Cortex of kidney (tissue), 1 donor: ENCODE measurements around the gene ZNF83.
"Not testable (repeated sequence)": the region's sequence is repeated elsewhere in the genome, so short reads cannot be mapped to it uniquely, and the experiment has no call there.

Source experiments
- DNase-seq: peaks from one replicate; lab custom pipeline; 2025; lab: John Stamatoyannopoulos, UW

The ZNF83 gene

DNA sequence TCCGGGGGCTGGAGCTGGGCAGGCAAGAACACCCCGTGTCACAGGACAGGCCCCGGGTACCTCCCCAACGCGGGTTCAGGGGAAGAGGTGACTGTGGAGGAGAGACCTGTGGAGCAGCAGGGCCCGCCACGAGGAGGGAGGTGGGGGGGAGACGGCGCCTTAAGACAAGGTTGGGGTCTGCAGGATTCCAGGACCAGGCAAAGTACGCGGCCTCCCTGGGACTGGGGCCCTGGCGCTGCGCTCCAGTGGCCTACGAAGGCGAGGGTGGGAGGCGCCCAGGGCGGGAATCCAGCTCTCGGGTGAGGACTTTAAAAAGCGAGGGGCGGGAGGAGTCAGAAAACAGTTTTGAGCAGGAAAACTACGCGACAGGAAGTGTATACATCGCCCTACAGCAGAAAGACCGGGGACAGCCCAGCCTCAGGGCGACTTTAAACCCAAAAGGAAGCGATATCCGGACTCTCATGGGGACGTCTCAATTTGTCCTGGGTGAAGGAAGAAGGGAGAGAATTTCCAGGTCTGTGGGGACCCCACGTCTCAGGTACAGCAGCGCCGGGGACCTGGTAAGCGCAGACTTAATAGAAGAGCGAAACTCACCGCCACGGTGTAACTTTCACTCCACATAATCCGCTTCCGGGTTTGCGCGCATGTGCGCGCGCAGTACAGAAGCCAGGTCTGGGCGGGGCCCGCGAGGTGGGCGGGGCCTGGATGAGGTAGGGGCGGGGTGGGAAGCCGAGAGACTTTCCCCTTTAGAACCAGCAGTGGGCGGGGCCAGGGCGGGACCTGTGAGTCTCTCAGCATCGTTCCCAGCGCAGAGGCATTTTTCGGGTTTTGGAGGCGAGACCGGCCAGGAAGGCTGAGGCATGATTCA, at the start of gene ZNF83:
ZNF83 (minus strand) TSS at position 638 of the 868 bp plus-strand sequence.
- DNase-seq = no peak

DNA sequence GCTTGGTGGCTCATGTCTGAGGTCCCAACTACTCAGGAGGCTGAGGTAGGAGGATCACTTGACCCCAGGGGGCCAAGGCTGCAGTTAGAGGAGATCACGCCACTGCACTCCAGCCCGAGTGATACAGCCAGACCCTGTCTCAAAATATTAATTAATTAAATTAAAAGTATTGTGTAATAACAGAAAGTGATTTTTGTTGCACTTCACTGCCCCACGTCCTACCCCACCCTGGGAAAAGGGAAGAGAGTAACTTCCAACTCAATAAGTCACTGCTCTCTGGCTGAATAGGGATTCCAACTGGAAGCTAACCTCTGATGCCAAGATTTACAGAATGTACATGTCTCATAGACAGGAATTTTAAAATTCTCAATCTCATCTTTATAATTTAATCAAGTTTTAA, 49.5 kb upstream of the ZNF83 start:
- DNase-seq = no peak

DNA sequence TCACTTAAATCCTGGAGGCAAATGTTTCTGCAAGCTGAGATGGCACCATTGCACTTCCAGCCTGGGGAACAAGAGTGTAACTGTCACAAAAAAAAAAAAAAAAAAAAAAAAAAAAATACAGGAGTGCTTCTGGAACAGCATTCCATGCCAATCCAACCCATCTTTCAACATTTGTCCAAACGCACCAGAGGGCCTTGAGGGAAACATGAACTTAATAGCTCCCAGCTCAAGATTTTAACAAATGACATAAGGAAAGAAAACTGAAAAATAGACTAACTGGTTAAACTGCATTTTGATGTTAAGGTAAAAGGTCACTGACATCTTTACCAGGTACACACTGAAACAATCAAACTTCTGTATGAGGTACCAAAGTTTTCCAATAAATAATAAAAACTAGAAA, 47.7 kb upstream of the ZNF83 start:
- DNase-seq = no peak

- not testable (repeated sequence) for DNase-seq
These were observed 43.1 kb upstream of the ZNF83 start for GRCh38 chr19:52681216-52681615.

GRCh38 chr19:52679598-52679997, 41.4 kb upstream of the ZNF83 start:
- no peak for DNase-seq

DNA sequence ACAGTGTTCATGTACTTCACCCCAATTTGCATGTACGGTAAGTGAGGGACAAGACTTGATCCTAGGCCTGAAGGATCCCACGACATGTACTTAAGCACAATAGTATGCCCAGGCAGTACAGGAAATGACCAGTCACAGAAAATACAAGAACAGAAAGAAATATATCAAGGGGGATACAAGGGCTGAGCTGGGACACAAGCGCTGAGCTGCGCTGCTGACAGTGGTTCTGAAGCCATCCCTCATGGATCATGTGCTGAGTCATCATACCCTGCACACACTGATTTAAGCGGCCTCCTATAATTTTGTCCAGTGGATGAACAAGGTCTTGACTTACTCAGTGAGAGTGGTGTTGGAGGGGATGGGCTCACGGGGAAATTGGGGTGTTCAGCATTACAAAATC, 37.1 kb upstream of the ZNF83 start:
- not testable (repeated sequence) for DNase-seq

GRCh38 chr19:52673014-52673413, 34.9 kb upstream of the ZNF83 start:
- DNase-seq = no peak

DNA sequence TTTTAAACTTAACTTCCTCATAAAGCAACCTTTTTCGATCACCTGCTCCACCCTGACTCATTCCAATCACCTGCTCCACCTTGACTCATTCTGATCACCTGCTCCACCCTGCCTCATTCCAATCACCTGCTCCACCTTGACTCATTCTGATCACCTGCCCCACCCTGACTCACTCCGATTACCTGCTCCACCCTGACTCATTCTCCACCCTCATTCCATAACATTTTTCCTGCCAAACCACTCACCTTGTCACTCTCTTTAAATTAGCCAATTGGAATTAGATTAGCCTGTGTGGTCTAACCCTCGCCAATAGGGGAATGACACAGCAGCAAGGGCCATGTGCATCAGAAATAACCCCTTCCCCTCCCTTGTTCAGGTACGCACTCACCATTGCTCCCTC, 31.9 kb upstream of the ZNF83 start:
- DNase-seq = no peak

- no peak for DNase-seq
These were observed 31.4 kb upstream of the ZNF83 start for GRCh38 chr19:52669586-52669985.

- no peak for DNase-seq
These were observed 29.8 kb upstream of the ZNF83 start for GRCh38 chr19:52667972-52668371.

DNA sequence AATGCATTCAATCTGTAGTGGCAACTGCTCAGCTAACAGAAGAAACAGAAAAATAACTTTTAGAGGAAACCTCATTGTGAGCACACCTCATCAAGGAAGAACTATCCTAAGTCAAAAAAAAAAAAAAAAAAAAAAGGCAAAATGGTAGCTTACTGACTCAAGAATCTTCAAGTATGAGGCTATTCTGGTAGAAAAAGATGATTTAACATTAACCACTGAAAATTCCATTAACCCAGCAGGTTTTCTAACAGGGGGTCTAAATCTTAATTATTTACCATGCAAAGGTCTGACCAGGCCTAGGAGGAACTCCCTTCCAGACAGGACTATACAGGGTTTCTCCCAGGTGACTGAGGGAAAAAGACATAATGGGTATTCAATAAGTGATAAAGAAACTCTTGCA, 28.4 kb upstream of the ZNF83 start:
- no peak for DNase-seq

DNA sequence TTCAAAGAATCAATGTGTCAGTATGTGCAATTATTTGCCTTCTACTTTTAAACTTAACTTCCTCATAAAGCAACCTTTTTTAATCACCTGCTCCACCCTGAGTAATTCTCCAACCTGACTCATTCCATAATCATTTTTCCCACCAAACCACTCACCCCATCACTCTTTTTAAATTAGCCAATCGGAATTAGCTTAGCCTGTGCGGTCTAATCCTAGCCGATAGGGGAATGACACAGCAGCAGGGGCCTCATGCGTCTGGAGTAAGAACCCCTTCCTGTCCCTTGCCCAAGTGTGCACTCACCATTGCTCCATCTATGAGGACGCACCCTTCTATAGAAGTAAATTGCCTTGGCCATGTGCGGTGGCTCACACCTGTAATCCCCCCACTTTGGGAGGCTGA, 27.4 kb upstream of the ZNF83 start:
- DNase-seq = no peak

DNA sequence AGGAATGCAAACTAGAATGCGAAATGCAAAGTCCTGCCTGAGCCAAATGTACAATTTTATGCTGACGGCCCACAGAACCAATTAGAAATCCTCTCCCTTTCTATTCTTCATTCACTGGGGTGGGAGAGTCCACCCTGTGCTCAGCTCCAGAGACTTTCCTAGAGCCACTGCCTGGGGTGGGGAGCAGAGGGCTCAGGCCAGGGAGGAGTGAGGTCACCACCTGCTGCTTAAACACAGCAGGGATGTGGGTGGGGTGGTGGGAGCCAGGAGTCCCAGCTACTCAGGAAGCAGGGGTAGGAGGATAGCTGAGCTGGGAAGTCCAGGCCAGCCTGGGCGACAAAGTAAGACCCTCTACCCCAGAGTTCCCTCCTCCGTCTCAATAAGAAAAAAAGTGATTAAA, 26.9 kb upstream of the ZNF83 start:
- DNase-seq = no peak

GRCh38 chr19:52664461-52664860, 26.3 kb upstream of the ZNF83 start:
- no peak for DNase-seq

DNA sequence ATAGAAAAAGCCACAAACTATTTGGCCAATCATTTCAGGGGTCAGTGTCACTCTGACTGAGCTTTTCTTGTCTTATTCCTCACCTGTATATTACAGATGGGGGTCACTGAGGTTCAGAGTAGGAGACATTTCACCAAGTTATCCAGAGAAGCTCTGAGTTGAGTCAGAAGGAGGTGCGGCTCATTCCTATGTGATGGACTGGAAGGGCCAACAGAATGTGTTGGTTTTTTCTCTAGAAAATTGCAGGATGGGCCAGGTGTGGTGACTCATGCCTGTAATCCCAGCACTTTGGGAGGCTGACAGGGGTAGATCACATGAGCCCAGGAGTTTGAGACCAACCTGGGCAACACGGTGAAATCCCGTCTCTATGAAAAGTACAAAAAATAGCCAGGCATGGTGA, 24.5 kb upstream of the ZNF83 start:
- no peak for DNase-seq

DNA sequence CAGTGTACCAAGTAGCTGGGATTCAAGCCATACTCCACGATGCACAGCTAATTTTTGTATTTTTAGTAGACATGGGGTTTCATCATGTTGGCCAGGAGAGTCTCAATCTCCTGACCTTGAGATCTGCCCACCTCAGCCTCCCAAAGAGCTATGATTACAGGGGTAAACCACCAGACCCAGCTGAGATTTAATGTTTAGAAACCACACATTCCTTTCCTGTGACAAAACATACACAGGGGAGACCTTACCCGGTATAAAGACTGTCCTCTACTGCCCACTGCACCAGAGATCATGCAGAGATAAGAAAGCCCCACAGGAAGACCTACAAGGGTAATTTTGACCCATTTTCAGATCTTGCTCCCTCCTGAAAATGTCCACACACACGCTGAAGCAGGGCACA, 22.8 kb upstream of the ZNF83 start:
- no peak for DNase-seq

DNA sequence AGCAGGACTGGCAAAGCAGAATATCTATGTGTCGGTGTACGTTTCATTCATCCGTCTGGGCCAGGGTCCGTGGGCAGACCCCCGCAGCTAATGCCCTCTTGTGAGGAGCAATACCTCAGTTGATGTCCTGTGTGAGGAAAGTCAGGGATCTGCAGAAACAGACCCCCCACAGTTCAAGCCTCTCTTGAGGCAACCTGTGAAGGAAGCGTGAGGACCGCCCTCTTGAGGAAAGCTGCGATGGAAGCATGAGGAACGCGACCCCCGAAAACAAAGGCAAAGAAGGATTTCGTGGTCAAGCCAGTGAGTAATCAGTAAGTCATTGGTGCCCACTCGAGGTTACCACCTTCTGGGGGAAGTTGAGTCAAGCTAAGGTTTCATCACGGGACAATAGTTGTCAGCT, 20.9 kb upstream of the ZNF83 start:
- DNase-seq = no peak

- DNase-seq = no peak
These were observed 20.4 kb upstream of the ZNF83 start for GRCh38 chr19:52658595-52658994.

- no peak for DNase-seq
These were observed 15.0 kb upstream of the ZNF83 start for GRCh38 chr19:52653161-52653560.

DNA sequence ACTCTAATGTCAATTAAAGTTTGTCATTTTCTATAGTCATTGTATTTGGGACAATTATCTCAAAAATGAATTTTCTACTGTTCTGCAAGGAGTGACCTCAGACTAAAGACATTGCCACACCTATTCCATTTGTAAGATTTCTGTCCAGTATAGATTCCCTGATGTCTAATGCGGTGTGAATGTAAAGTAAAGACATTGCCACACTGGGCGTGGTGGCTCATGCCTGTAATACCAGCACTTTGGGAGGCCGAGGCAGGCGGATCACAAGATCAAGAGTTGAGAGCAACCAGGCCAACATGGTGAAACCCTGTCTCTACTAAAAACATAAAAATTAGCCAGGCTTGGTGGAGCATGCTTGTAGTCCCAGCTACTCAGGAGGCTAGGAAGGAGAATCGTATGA, 13.8 kb upstream of the ZNF83 start:
- no peak for DNase-seq

DNA sequence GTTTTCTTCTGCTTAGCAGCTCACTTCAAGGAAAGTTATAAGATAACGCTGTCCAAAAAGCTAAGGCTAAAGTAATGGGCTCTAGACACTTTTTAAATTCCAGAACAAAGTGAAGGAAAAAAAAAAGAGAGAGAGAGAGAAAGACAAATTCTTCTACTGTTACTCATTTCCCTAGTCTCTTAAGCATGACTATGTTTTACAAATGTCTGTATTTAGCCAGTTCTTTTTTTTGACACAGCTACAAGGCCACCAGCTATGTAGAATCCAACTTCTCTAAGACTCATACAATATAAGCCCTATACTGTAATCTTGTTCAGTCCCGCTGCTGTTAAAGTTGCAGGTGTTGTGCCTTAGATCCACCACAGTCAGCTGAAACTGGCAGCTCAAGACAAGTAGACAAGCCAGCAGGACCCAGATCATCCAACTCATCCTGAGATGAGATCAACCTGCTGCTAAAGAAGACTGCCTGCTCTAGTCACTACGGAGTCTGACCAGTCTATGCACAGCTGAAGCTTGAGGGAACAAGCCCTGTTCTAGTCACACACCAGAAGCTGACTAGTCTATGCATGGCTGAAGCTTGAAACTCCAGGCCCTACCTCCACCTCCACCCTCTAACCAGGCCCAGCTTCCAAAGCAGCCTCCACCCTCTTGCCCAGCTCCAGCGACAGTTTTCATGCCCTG, 10.3 kb upstream of the ZNF83 start:
- no peak for DNase-seq

- DNase-seq = no peak
These were observed 8.5 kb upstream of the ZNF83 start for GRCh38 chr19:52646571-52647217.

GRCh38 chr19:52640916-52641315, 2.8 kb upstream of the ZNF83 start:
- no peak for DNase-seq
